Astrocyte (in vitro differentiated cells and primary cell): ENCODE results near the gene PIM1. TPM values are rescaled to one million over a fixed set of nuclear protein-coding genes. Genes with fewer than 3 reads are reported as not detected.
"Not testable (repeated sequence)": the region's sequence is repeated elsewhere in the genome, so short reads cannot be mapped to it uniquely, and the experiment has no call there.

Source experiments
- DNase-seq: peaks from one replicate; pipeline ENCODE4 v3.0.0-alpha.2; 2010; ENCODE audit warnings: low read depth
- FAIRE-seq: peaks from 2 replicates; lab custom pipeline; 2011; peaks lifted over from hg19 to GRCh38; lab: Jason Lieb, UNC
- H2AFZ ChIP-seq: 2 replicates; pipeline ENCODE4 v1.6.0; 2012; ENCODE audit warnings: low read depth, low read length, inconsistent platforms
- H3K27ac ChIP-seq: 2 replicates; pipeline ENCODE4 v1.5.1; 2011; ENCODE audit warnings: low read depth, low read length, inconsistent platforms
- H3K27me3 ChIP-seq: 2 replicates; pipeline ENCODE4 v1.6.0; 2011; ENCODE audit warnings: low read length, inconsistent platforms; ENCODE audit not compliant: insufficient read depth
- H3K36me3 ChIP-seq: 2 replicates; pipeline ENCODE4 v1.5.1; 2011; ENCODE audit warnings: low read length, inconsistent platforms; ENCODE audit not compliant: insufficient read depth
- H3K4me1 ChIP-seq: 2 replicates; pipeline ENCODE4 v1.5.1; 2011; ENCODE audit warnings: low read length, inconsistent platforms; ENCODE audit not compliant: insufficient read depth
- H3K4me2 ChIP-seq: 2 replicates; pipeline ENCODE4 v1.6.0; 2012; ENCODE audit warnings: low read length, inconsistent platforms
- H3K4me3 ChIP-seq: 2 replicates; pipeline ENCODE4 v1.5.1; 2011; ENCODE audit warnings: low read depth, mild to moderate bottlenecking, low read length, inconsistent platforms; ENCODE audit not compliant: insufficient read depth
- H3K79me2 ChIP-seq: 2 replicates; pipeline ENCODE4 v1.6.0; 2012; ENCODE audit warnings: mild to moderate bottlenecking, low read length, inconsistent platforms; ENCODE audit not compliant: insufficient read depth
- H3K9ac ChIP-seq: 2 replicates; pipeline ENCODE4 v1.6.0; 2012; ENCODE audit warnings: mild to moderate bottlenecking, low read length, inconsistent platforms
- H3K9me3 ChIP-seq: 2 replicates; pipeline ENCODE4 v1.5.1; 2012; ENCODE audit warnings: low read depth, mild to moderate bottlenecking, low read length, inconsistent platforms; ENCODE audit not compliant: insufficient read depth
- H4K20me1 ChIP-seq: 2 replicates; pipeline ENCODE4 v1.6.0; 2012; ENCODE audit warnings: low read length, inconsistent platforms; ENCODE audit not compliant: insufficient read depth
- H3K27ac Mint-ChIP-seq: one replicate; pipeline ENCODE4 v1.8.0; 2021; ENCODE audit warnings: mild to moderate bottlenecking, mixed read lengths; ENCODE audit not compliant: unreplicated experiment
- H3K27me3 Mint-ChIP-seq: one replicate; pipeline ENCODE4 v1.8.0; 2021; ENCODE audit warnings: low read depth, mixed read lengths; ENCODE audit not compliant: unreplicated experiment
- H3K36me3 Mint-ChIP-seq: one replicate; pipeline ENCODE4 v1.8.0; 2021; ENCODE audit warnings: low read depth, mixed read lengths; ENCODE audit not compliant: unreplicated experiment
- H3K4me1 Mint-ChIP-seq: one replicate; pipeline ENCODE4 v1.8.0; 2021; ENCODE audit warnings: low read depth, mixed read lengths; ENCODE audit not compliant: unreplicated experiment
- H3K4me3 Mint-ChIP-seq: one replicate; pipeline ENCODE4 v1.8.0; 2021; ENCODE audit warnings: mild to moderate bottlenecking, moderate library complexity, mixed read lengths; ENCODE audit not compliant: unreplicated experiment
- H3K9me3 Mint-ChIP-seq: one replicate; pipeline ENCODE4 v1.8.0; 2021; ENCODE audit warnings: mild to moderate bottlenecking, mixed read lengths; ENCODE audit not compliant: unreplicated experiment
- CTCF ChIP-seq: IDR thresholded peaks from 2 replicates; pipeline ENCODE4 v1.5.1; 2011; ENCODE audit warnings: low read depth, mild to moderate bottlenecking, inconsistent platforms, low read length, moderate library complexity; ENCODE audit not compliant: insufficient read depth
- EZH2 ChIP-seq: IDR thresholded peaks from 2 replicates; pipeline ENCODE4 v1.6.1; 2012; ENCODE audit warnings: mild to moderate bottlenecking, low read length, inconsistent platforms; ENCODE audit not compliant: insufficient read depth
- total RNA-seq: library from RNA; stranded (reverse); gene quantifications from 2 replicates; pipeline ENCODE4 v1.2.1, GENCODE V29; 2021

Gene PIM1
- total RNA-seq, 1 donor from 2014 or later: 32.1 TPM

DNA sequence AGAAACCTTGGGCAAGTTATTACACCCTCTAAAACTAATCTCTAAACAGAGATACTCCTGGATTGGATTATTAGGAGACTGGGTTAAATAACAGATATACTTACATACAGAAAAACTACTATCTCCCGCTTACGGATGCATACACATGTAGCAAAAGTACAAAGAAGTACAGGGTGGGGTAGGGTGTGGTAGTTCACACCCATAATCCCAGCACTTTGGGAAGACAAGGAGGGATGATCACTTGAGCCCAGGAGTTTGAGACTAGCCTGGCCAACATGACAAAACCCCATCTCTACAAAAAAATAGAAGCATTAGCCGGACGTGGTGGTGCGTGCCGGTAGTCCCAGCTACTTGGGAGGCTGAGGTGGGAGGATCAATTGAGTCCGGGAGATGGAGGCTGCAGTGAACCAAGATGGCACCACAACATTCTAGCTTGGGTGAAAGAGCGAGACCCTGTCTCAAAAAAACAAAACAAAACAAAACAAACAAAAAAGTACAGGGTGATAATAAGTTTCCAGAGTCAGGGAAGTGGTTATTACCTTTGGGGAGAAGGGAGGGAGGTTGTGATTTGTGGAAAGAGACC lies 8.1 kb downstream of the PIM1 start:
- peaks cover 16% of the 10 kb centered on the region for H4K20me1 ChIP-seq
- no peak overlapping the region for H3K4me3 ChIP-seq
- Mint-ChIP-seq H3K27me3 (no peaks in the 10 kb centered on the region), H3K9me3 (no peaks in the 10 kb centered on the region), H3K36me3 (peaks cover 9% of the 10 kb centered on the region), H3K27ac (no peak overlapping the region), H3K4me1 (peaks cover 12% of the 10 kb centered on the region), H3K4me3 (no peak overlapping the region)
- H3K4me2 ChIP-seq: no peak overlapping the region
- no peak for DNase-seq
- no peaks in the 10 kb centered on the region for H3K4me1 ChIP-seq
- no peak overlapping the region for H3K9ac ChIP-seq
- H3K36me3 ChIP-seq: peaks cover 22% of the 10 kb centered on the region
- TF ChIP-seq EZH2: no peak
- no peak for TF ChIP-seq CTCF
- no peak overlapping the region for H2AFZ ChIP-seq
- peaks cover 6% of the 10 kb centered on the region for H3K79me2 ChIP-seq
- H3K27ac ChIP-seq: no peak overlapping the region
- H3K27me3 ChIP-seq: no peaks in the 10 kb centered on the region
- H3K9me3 ChIP-seq: no peaks in the 10 kb centered on the region
- FAIRE-seq: no peak

- DNase-seq: no peak
- H3K27ac Mint-ChIP-seq: no peak overlapping the region
- H2AFZ ChIP-seq: no peak overlapping the region
- H3K4me1 Mint-ChIP-seq: no peaks in the 10 kb centered on the region
- H3K4me3 Mint-ChIP-seq: no peak overlapping the region
- peaks cover 3% of the 10 kb centered on the region for H3K36me3 Mint-ChIP-seq
- FAIRE-seq: no peak
- H3K27me3 ChIP-seq: no peaks in the 10 kb centered on the region
- H3K9me3 Mint-ChIP-seq: no peaks in the 10 kb centered on the region
- no peaks in the 10 kb centered on the region for H4K20me1 ChIP-seq
- H3K79me2 ChIP-seq: no peaks in the 10 kb centered on the region
- no peaks in the 10 kb centered on the region for H3K4me1 ChIP-seq
- H3K4me3 ChIP-seq: no peak overlapping the region
- H3K27me3 Mint-ChIP-seq: no peaks in the 10 kb centered on the region
- H3K9me3 ChIP-seq: no peaks in the 10 kb centered on the region
- H3K4me2 ChIP-seq: no peak overlapping the region
- H3K27ac ChIP-seq: no peak overlapping the region
- TF ChIP-seq CTCF (no peak), EZH2 (no peak)
- H3K36me3 ChIP-seq: peaks cover 4% of the 10 kb centered on the region
- H3K9ac ChIP-seq: no peak overlapping the region
These were observed 10.1 kb downstream of the PIM1 start for GRCh38 chr6:37180075-37180474.

DNA sequence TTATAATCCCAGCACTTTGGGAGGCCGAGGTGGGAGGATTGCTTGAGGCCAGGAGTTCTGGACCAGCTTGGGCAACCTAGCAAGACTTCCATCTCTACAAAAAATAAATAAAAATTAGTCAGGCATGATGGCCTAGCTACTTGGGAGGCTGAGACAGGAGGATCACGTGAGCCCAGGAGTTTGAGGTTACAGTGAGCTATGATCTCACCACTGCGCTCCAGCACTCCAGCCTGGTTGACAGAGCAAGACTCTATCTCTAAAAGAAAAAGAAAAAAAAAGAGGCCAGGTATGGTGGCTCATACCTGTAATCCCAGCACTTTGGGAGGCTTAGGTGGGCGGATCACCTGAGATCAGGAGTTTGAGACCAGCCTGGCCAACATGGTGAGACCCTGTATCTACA lies 10.7 kb downstream of the PIM1 start:
- H3K36me3 Mint-ChIP-seq, H2AFZ ChIP-seq, H3K36me3 ChIP-seq, DNase-seq, H3K9me3 ChIP-seq, H3K27me3 ChIP-seq, H3K4me3 Mint-ChIP-seq, H3K4me1 ChIP-seq, H3K27ac Mint-ChIP-seq, H3K27me3 Mint-ChIP-seq, H3K27ac ChIP-seq, FAIRE-seq, H3K79me2 ChIP-seq, H3K4me2 ChIP-seq, H3K4me3 ChIP-seq, H3K4me1 Mint-ChIP-seq, H4K20me1 ChIP-seq, H3K9ac ChIP-seq, H3K9me3 Mint-ChIP-seq: not testable (repeated sequence)
